Natural killer cell (primary cell): ENCODE results near the gene SYNC. TPM values are rescaled to one million over a fixed set of nuclear protein-coding genes. Genes with fewer than 3 reads are reported as not detected.

Experiments used
- ATAC-seq, 3 donors: fragments of 150-1000 bp in 2 of 3; fragments of 200-7000 bp in 1 of 3; cut with Tn5 transposase; 1 replicate in 1 of 3; 2 replicates in 2 of 3; pipeline ENCODE4 v1.10.0; 2021; ENCODE audit warnings: mild to moderate bottlenecking in 2 of 3, moderate library complexity in 2 of 3
- DNase-seq, 2 donors: peaks; one replicate each; pipeline versions ENCODE4 v3.0.0 to v3.0.0-alpha.2; 2013 to 2021; ENCODE audit warnings: mixed read lengths in 1 of 2
- H3K27ac ChIP-seq: one replicate; pipeline ENCODE4 v1.5.1; 2013; ENCODE audit warnings: mild to moderate bottlenecking, low read length
- H3K27me3 ChIP-seq: one replicate; pipeline ENCODE4 v1.6.1; 2013; ENCODE audit warnings: low read length; ENCODE audit not compliant: control insufficient read depth, insufficient read depth
- H3K36me3 ChIP-seq: one replicate; pipeline ENCODE4 v1.6.1; 2013; ENCODE audit warnings: low read length; ENCODE audit not compliant: control insufficient read depth, insufficient read depth
- H3K4me1 ChIP-seq: one replicate; pipeline ENCODE4 v1.6.1; 2013; ENCODE audit warnings: low read length; ENCODE audit not compliant: control insufficient read depth, insufficient read depth
- H3K4me3 ChIP-seq: one replicate; pipeline ENCODE4 v1.5.1; 2013; ENCODE audit warnings: low read length
- H3K9me3 ChIP-seq: one replicate; pipeline ENCODE4 v1.6.1; 2013; ENCODE audit warnings: low read length; ENCODE audit not compliant: control insufficient read depth, insufficient read depth
- H3K27ac Mint-ChIP-seq, 2 donors: one replicate each; pipeline ENCODE4 v1.8.0; 2022; ENCODE audit warnings: mild to moderate bottlenecking in 2 of 2, mixed read lengths in 2 of 2, moderate library complexity in 1 of 2
- H3K27me3 Mint-ChIP-seq, 2 donors: one replicate each; pipeline ENCODE4 v1.8.0; 2022; ENCODE audit warnings: low read depth in 2 of 2, mixed read lengths in 2 of 2
- H3K36me3 Mint-ChIP-seq: one replicate; pipeline ENCODE4 v1.8.0; 2022; ENCODE audit warnings: mixed read lengths
- H3K4me1 Mint-ChIP-seq, 2 donors: one replicate each; pipeline ENCODE4 v1.8.0; 2022; ENCODE audit warnings: mixed read lengths in 2 of 2
- H3K4me3 Mint-ChIP-seq: one replicate; pipeline ENCODE4 v1.8.0; 2022; ENCODE audit warnings: mild to moderate bottlenecking, moderate library complexity, mixed read lengths
- H3K9me3 Mint-ChIP-seq, 2 donors: one replicate each; pipeline ENCODE4 v1.8.0; 2022; ENCODE audit warnings: mixed read lengths in 2 of 2
- WGBS: methylation state at CpG from one replicate; pipeline ENCODE4 v1.1.7; 2013; ENCODE audit warnings: missing lambda C conversion rate; ENCODE audit not compliant: insufficient coverage; 5-methylcytosine and 5-hydroxymethylcytosine counted together
- intact Hi-C: fragments of 100-400 bp; cut with micrococcal nuclease; formaldehyde crosslinking; loops from one replicate; pipeline ENCODE4 v1.14.2; 2022
- total RNA-seq, 4 donors: library from RNA; stranded (reverse); fragments of 120-200 nt in 1 of 4; gene quantifications; one replicate each; pipeline versions ENCODE4 v1.2.3 to v1.2.4, GENCODE V29; 2013 to 2022
- TF ChIP-seq, protein P1 (sequence below): fragments of 200-600 bp; IDR thresholded peaks from one replicate; pipeline ENCODE4 v1.8.0; 2022; ENCODE audit warnings: antibody characterized with exemption

The SYNC gene
- total RNA-seq, 3 donors from 2014 or later (not counting 1 experiment from before 2014, with no cell fraction given): not detected

DNA sequence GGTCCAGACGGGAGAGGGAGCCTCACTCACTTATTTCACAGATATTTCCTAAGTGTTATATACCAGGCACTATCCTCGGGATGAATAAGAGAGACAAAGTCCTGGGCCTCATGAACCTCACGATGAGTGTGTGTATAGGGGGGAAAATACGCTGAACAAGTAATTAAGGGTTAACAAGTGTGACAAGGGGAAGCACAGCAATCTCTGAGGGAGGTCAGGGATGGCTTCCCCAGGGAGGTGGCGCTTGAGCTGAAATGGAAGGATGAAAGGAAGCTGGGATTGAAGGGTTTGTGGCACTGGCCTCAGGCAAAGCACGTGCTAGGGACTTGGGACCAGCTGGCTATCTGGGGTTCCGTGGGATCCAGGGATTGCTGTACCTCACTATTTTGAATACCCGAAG, 46.4 kb upstream of the SYNC start:
- Mint-ChIP-seq H3K4me1 (peaks cover 0 to 5% of the 10 kb centered on the region in 2 donors), H3K27ac (no peak overlapping the region), H3K4me3 (no peak overlapping the region), H3K36me3 (no peaks in the 10 kb centered on the region), H3K9me3 (no peaks in the 10 kb centered on the region), H3K27me3 (peaks cover 13 to 15% of the 10 kb centered on the region in 2 donors)
- H3K27ac ChIP-seq: no peak overlapping the region
- TF ChIP-seq, protein P1, sequence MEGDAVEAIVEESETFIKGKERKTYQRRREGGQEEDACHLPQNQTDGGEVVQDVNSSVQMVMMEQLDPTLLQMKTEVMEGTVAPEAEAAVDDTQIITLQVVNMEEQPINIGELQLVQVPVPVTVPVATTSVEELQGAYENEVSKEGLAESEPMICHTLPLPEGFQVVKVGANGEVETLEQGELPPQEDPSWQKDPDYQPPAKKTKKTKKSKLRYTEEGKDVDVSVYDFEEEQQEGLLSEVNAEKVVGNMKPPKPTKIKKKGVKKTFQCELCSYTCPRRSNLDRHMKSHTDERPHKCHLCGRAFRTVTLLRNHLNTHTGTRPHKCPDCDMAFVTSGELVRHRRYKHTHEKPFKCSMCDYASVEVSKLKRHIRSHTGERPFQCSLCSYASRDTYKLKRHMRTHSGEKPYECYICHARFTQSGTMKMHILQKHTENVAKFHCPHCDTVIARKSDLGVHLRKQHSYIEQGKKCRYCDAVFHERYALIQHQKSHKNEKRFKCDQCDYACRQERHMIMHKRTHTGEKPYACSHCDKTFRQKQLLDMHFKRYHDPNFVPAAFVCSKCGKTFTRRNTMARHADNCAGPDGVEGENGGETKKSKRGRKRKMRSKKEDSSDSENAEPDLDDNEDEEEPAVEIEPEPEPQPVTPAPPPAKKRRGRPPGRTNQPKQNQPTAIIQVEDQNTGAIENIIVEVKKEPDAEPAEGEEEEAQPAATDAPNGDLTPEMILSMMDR: no peak
- intact Hi-C loops: no loop called here
- ATAC-seq (no peak), DNase-seq (no peak)
- no peaks in the 10 kb centered on the region for H3K36me3 ChIP-seq
- WGBS: 93% methylated on average over 8 of the region's 8 CpGs
- peaks cover 9% of the 10 kb centered on the region for H3K4me1 ChIP-seq
- no peak overlapping the region for H3K4me3 ChIP-seq
- H3K9me3 ChIP-seq: no peaks in the 10 kb centered on the region
- H3K27me3 ChIP-seq: no peaks in the 10 kb centered on the region

DNA sequence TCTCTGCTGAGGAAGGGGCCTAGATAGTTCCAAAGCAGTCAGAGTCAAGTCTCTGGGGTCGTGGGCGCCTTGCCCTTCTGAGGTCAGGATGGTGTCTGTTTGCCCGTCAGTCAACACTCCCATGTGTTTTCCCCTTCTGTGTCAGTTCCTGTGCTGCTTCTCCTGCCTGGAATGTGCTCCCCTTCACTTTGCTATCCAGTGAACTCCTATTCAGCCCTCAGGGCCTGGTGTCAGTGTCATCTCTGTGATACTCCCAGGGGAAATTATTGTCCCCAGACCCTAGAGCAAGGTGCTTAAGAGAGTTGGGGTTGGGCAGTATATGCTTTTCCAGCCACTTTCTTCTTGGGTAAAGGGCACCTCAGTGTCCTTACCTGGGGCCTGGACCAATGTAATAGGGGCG, 45.8 kb upstream of the SYNC start:
- no peaks in the 10 kb centered on the region for H3K27me3 ChIP-seq
- H3K27ac ChIP-seq: no peak overlapping the region
- no peaks in the 10 kb centered on the region for H3K36me3 ChIP-seq
- no peaks in the 10 kb centered on the region for H3K9me3 ChIP-seq
- peaks cover 13 to 15% of the 10 kb centered on the region in 2 donors for H3K27me3 Mint-ChIP-seq
- ATAC-seq: no peak
- TF ChIP-seq, protein P1: no peak
- peaks cover 0 to 5% of the 10 kb centered on the region in 2 donors for H3K4me1 Mint-ChIP-seq
- H3K9me3 Mint-ChIP-seq: no peaks in the 10 kb centered on the region
- H3K36me3 Mint-ChIP-seq: no peaks in the 10 kb centered on the region
- WGBS: 87% methylated on average over 4 of the region's 4 CpGs
- intact Hi-C loops: no loop called here
- no peak overlapping the region for H3K27ac Mint-ChIP-seq
- no peak overlapping the region for H3K4me3 Mint-ChIP-seq
- peaks cover 5% of the 10 kb centered on the region for H3K4me1 ChIP-seq
- DNase-seq: no peak
- no peak overlapping the region for H3K4me3 ChIP-seq

DNA sequence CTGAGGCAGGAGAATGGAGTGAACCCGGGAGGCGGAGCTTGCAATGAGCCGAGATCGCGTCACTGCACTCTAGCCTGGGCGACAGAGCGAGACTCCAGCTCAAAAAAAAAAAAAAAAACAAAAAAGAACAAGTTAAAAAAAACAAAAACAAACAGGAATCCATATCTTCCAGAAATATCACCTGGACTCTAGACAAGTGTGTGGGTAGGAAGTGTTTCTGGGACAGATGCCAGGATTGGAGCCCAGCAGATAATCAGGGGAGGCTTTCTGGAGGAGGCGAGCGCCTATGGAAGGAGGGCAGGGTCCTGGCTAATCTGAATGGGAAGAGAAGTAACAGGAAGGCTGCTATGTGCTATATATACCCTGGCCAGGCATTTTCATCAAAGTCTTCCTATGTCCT, 43.6 kb upstream of the SYNC start:
- DNase-seq (no peak), ATAC-seq (no peak)
- no peaks in the 10 kb centered on the region for H3K9me3 ChIP-seq
- H3K4me3 Mint-ChIP-seq: no peak overlapping the region
- H3K27me3 ChIP-seq: peaks cover 2% of the 10 kb centered on the region
- intact Hi-C loops: no loop called here
- H3K27ac ChIP-seq: no peak overlapping the region
- H3K4me1 ChIP-seq: peaks cover 10% of the 10 kb centered on the region
- no peak overlapping the region for H3K4me3 ChIP-seq
- H3K4me1 Mint-ChIP-seq: no peaks in the 10 kb centered on the region
- H3K36me3 ChIP-seq: no peaks in the 10 kb centered on the region
- TF ChIP-seq, protein P1: no peak
- no peaks in the 10 kb centered on the region for H3K36me3 Mint-ChIP-seq
- H3K9me3 Mint-ChIP-seq: no peaks in the 10 kb centered on the region
- no peak overlapping the region for H3K27ac Mint-ChIP-seq
- 83% methylated on average over 7 of the region's 9 CpGs for WGBS
- peaks cover 1 to 4% of the 10 kb centered on the region in 2 donors for H3K27me3 Mint-ChIP-seq

DNA sequence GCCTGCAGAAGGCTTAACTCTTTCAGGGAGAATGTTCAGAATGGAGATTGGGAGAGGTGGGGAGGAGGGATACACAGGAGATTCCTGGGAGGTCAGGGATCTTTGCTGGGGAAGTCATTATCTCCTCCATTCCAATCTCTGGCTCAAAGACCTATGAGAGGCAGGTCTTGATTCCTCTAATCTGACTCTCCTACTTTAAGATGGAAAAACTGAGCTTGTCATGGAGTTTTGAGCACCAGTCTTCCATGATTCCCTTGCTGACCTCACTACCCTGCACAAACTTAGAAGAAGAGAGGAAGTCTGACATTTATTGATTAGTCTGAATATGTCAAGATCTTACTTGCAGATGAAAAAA, 41.5 kb upstream of the SYNC start:
- no peak for DNase-seq

More for the DNA sequence above, 41.5 kb upstream of the SYNC start:
- Mint-ChIP-seq H3K36me3 (no peaks in the 10 kb centered on the region), H3K27ac (no peak overlapping the region), H3K27me3 (peaks cover 0 to 3% of the 10 kb centered on the region in 2 donors), H3K4me1 (no peaks in the 10 kb centered on the region), H3K9me3 (no peaks in the 10 kb centered on the region), H3K4me3 (peak overlapping the region; percentile 17)
- no peaks in the 10 kb centered on the region for H3K9me3 ChIP-seq
- TF ChIP-seq, protein P1: no peak
- H3K27me3 ChIP-seq: peaks cover 7% of the 10 kb centered on the region
- intact Hi-C loops: no loop called here
- H3K4me1 ChIP-seq: peaks cover 14% of the 10 kb centered on the region
- no peaks in the 10 kb centered on the region for H3K36me3 ChIP-seq
- no peak for ATAC-seq
- H3K4me3 ChIP-seq: no peak overlapping the region
- no peak overlapping the region for H3K27ac ChIP-seq
